DND-41 (cell line): ENCODE measurements around the gene LRRC53.

Experiments
- ATAC-seq: fragments of 200-7000 bp; cut with Tn5 transposase; 3 replicates; pipeline ENCODE4 v1.9.1; 2021; ENCODE audit warnings: low read depth; ENCODE audit not compliant: insufficient read depth
- DNase-seq: peaks from one replicate; pipeline ENCODE4 v3.0.0-alpha.2; 2020
- H2AFZ ChIP-seq: 2 replicates; pipeline ENCODE4 v1.6.0; 2012; ENCODE audit warnings: low read depth, low read length
- H3K27ac ChIP-seq: 2 replicates; pipeline ENCODE4 v1.5.1; 2012; ENCODE audit warnings: low read length, inconsistent platforms
- H3K27me3 ChIP-seq: fragments of 200-600 bp; sonication (generic); 2 replicates; pipeline ENCODE4 v1.6.0; 2012; ENCODE audit warnings: low read length, mild to moderate bottlenecking, inconsistent platforms; ENCODE audit not compliant: insufficient read depth, poor library complexity
- H3K36me3 ChIP-seq: 2 replicates; pipeline ENCODE4 v1.5.1; 2012; ENCODE audit warnings: low read length, inconsistent platforms; ENCODE audit not compliant: insufficient read depth
- H3K4me1 ChIP-seq: 2 replicates; pipeline ENCODE4 v1.5.1; 2012; ENCODE audit warnings: mild to moderate bottlenecking, low read length; ENCODE audit not compliant: insufficient read depth
- H3K4me2 ChIP-seq: 2 replicates; pipeline ENCODE4 v1.6.0; 2012; ENCODE audit warnings: mild to moderate bottlenecking, moderate library complexity, low read length, inconsistent platforms; ENCODE audit not compliant: insufficient read depth
- H3K4me3 ChIP-seq, 2 experiments: fragments of 200-600 bp in 1 of 2; shearing (Covaris generic) in 1 of 2; 2 replicates each; pipeline ENCODE4 v1.5.1; 2012 to 2016; ENCODE audit warnings: inconsistent platforms in 2 of 2, low read length in 2 of 2, mild to moderate bottlenecking in 2 of 2, low read depth in 1 of 2, moderate library complexity in 1 of 2
- H3K79me2 ChIP-seq: 2 replicates; pipeline ENCODE4 v1.6.0; 2012; ENCODE audit warnings: low read length, inconsistent platforms; ENCODE audit not compliant: insufficient read depth
- H3K9ac ChIP-seq: 2 replicates; pipeline ENCODE4 v1.6.0; 2012; ENCODE audit warnings: low read depth, mild to moderate bottlenecking, inconsistent platforms, low read length, moderate library complexity
- H3K9me3 ChIP-seq: 2 replicates; pipeline ENCODE4 v1.5.1; 2012; ENCODE audit warnings: low read length, moderate library complexity, mild to moderate bottlenecking, inconsistent platforms; ENCODE audit not compliant: insufficient read depth, severe bottlenecking
- H4K20me1 ChIP-seq: 2 replicates; pipeline ENCODE4 v1.6.0; 2012; ENCODE audit warnings: low read length; ENCODE audit not compliant: insufficient read depth
- CTCF ChIP-seq: IDR thresholded peaks from 2 replicates; pipeline ENCODE4 v1.5.1; 2012; ENCODE audit warnings: borderline replicate concordance, low read length, moderate library complexity, mild to moderate bottlenecking; ENCODE audit not compliant: poor library complexity, severe bottlenecking; ENCODE audit errors: extremely low read depth
- EZH2 ChIP-seq: IDR thresholded peaks from 3 replicates; pipeline ENCODE4 v1.6.1; 2012; ENCODE audit warnings: borderline replicate concordance, low read depth, mild to moderate bottlenecking, moderate library complexity, low read length, inconsistent platforms; ENCODE audit not compliant: severe bottlenecking

LRRC53 gene

GRCh38 chr1:74505928-74506710, 6.3 kb downstream of the LRRC53 start:
- Histone ChIP-seq H3K27ac (no peak overlapping the region), H3K9ac (no peak overlapping the region)

GRCh38 chr1:74504933-74505512, 7.4 kb downstream of the LRRC53 start:
- no peaks in the 10 kb centered on the region for H3K27me3 ChIP-seq
- no peaks in the 10 kb centered on the region for H3K4me1 ChIP-seq
- H4K20me1 ChIP-seq: no peaks in the 10 kb centered on the region
- H3K4me3 ChIP-seq: no peak overlapping the region
- no peak overlapping the region for H3K9ac ChIP-seq
- ATAC-seq: no peak
- no peak overlapping the region for H3K27ac ChIP-seq
- H2AFZ ChIP-seq: no peak overlapping the region
- no peaks in the 10 kb centered on the region for H3K36me3 ChIP-seq
- TF ChIP-seq EZH2 (no peak), CTCF (no peak)
- no peaks in the 10 kb centered on the region for H3K79me2 ChIP-seq
- H3K9me3 ChIP-seq: no peaks in the 10 kb centered on the region
- H3K4me2 ChIP-seq: no peak overlapping the region
- DNase-seq: no peak

More at GRCh38 chr1:74505928-74506710, 6.3 kb downstream of the LRRC53 start:
- DNase-seq (no peak), ATAC-seq (no peak)
- Histone ChIP-seq H3K36me3 (no peaks in the 10 kb centered on the region), H2AFZ (no peak overlapping the region), H4K20me1 (no peaks in the 10 kb centered on the region), H3K4me1 (no peaks in the 10 kb centered on the region), H3K9me3 (no peaks in the 10 kb centered on the region), H3K4me3 (no peak overlapping the region), H3K27me3 (no peaks in the 10 kb centered on the region), H3K79me2 (no peaks in the 10 kb centered on the region), H3K4me2 (no peak overlapping the region)
- TF ChIP-seq CTCF (no peak), EZH2 (no peak)

GRCh38 chr1:74504125-74504932, 8.1 kb downstream of the LRRC53 start:
- Histone ChIP-seq H3K79me2 (no peaks in the 10 kb centered on the region), H3K27ac (no peak overlapping the region), H3K4me2 (no peak overlapping the region), H4K20me1 (no peaks in the 10 kb centered on the region), H3K4me3 (no peak overlapping the region), H3K36me3 (no peaks in the 10 kb centered on the region), H3K9me3 (no peaks in the 10 kb centered on the region), H2AFZ (no peak overlapping the region), H3K4me1 (no peaks in the 10 kb centered on the region), H3K27me3 (no peaks in the 10 kb centered on the region), H3K9ac (no peak overlapping the region)
- peak; percentile 89 for ATAC-seq
- DNase-seq: peak; percentile 61
- TF ChIP-seq EZH2 (no peak), CTCF (peak; percentile 83)
